G401.6 (cell line): ENCODE results near the gene DUSP1.

Experiments used
- FAIRE-seq: peaks from 2 replicates; lab custom pipeline; 2012; peaks lifted over from hg19 to GRCh38; lab: Jason Lieb, UNC

The DUSP1 gene

DNA sequence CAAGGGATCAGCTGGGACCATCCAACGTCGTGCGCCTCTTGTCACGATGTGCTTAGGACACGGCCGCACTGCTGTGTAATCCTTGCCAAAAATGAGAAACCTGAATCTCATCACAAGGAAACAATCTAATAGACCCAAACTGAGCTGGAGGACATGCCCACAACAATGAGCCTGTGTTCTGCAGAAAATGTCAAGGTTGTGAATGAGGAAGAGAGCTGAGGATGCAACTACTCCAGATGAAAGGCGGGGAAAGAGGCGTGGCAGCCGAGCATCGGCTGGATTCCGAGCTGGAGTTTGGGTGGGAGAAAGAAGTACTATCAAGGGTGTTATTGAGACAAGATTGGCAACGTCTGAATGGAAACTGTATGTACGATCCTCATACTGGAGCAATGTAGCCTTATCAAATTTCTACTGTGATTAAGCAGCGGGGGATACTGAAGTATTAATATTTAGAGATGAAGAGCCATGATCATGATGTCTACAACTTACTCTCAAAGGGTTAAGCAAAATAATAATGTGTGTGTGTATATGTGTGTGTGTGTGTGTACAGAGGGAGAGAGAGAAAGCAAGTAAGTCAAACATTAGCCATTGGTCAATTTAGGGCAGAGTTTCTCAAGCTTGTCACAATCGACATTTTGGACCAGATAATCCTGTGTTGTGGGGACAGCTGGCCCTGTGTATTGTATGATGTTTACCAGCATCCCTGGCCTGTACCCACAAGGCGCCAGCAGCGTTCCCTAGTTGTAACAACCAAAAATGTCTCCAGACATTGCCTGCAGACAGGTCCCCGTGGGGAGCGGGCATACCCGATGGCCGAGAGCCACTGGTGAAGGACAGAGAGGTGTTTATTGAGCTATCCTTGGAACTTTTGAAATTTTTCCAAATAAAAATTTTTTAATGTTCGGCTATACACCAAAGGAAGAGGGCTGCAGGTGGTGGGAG lies 46.5 kb downstream of the DUSP1 start:
- FAIRE-seq, result no peak

DNA sequence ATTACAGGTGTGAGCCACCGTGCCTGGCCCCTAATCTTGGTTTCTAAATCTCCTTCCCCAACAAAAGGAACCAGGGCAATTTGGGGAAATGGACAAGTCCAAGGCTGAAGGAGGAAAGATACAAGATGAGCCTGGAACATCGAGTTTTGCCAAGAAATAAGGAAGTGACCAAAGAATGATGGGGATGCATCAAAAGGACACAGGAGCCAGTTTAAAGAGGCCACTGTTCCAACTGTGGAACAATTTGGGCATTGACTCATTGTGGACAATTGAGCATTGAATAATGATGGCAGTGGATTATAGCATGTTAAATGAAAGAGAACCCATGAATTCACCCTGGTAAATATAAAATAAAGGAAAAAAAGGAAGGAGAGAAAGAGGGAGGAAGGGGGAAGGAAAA lies 47.5 kb downstream of the DUSP1 start:
- no peak for FAIRE-seq

DNA sequence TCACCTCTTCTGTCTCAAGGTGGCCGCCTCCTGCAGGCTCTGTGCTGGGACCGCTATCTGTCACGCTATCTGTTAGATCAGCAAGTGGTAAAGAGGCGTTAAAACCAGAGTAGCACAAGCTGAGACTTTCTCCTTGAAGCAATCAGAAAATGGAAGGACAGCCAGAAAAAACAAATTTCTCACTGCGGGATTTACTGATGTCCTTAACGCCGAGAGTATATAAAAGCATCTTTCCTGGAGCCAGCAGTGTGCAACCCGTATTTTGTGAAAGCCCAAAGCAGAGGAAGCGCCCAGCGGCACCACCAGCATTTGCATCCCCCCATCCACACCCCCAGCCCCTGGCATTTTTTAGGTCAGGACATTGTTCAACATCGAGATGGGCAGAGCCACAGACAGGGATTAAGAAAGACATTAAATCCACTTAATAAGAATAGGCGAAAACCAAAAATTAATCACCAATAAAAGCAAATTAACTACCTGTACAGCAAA lies 48.6 kb downstream of the DUSP1 start:
- no peak for FAIRE-seq

DNA sequence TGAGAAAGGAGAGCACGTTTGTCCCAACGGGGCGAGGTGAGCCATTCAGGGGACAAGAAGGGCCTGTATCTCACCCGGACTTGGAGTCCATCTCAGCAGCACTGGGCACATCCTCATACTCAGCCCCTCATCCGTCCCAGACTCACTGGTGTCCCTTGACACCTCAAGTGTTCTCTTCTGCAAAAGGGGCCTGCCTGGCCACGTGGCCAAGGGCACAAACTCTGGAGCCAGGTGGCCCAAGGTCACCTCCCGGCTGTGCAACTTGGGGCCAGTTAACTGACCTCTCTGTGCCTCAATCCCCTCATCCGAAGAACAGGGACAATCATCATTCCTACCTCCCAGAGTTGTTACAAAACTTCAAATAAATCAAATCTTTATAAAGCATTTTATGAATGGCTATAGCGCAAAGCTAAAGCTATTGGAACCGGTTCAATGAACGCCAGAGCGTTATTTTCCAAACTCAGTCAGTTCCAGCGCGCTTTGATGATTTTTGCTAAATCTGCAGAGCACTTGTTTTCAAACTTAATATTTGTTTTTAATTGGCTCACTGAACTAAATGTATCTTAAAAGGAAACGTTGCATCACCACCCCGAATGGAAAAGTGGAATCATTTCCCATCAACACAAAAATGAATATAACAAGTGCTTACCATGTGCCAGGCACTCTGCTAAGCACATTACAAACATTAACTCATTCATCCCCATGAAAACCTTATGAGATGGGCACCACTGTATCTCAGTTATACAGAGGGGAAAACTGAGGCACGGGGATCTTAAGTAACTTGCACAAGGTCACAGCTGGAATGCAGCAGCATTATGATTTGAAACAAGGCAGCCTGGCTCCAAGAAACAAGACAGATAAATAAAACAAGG lies 49.3 kb downstream of the DUSP1 start:
- no peak for FAIRE-seq

DNA sequence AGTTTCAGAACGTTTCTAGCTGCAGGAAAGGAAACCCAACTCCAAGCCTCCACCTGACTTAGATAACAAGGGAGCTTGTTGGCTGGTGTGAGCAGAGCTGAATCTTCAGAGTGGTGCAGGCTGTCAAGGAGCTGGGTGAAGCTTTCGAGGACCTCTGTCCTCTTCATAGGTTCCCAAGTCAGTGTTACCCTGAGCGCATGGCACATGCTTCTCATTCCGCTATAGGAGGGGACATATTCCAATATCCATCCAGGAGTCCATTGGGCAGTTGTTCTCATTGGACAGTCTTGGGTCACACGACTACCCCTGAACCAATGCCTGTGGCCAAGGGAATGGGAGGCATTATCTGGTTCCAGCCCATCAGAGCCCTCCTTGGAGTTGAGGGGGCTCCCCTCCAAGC lies 50.3 kb downstream of the DUSP1 start:
- FAIRE-seq, result no peak

DNA sequence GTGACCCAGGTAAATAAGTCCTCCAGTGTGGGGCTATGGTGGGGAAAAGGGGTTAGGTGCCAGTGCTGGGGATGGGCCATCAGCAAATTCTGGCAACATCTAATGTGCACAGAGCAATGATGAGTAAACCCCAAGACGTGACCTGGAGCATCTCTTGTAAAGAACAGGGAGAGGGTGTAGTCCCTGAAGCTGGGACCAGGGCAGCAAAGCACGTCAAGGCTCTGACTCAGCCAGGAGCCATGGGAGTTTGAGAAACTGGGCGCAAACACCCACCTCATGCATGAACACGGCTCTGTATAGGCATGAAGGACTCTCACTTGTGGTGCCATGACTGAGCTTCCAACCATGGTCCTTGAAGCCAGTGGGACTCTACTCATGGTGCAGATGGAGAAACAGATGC lies 51.8 kb downstream of the DUSP1 start:
- FAIRE-seq, result no peak

DNA sequence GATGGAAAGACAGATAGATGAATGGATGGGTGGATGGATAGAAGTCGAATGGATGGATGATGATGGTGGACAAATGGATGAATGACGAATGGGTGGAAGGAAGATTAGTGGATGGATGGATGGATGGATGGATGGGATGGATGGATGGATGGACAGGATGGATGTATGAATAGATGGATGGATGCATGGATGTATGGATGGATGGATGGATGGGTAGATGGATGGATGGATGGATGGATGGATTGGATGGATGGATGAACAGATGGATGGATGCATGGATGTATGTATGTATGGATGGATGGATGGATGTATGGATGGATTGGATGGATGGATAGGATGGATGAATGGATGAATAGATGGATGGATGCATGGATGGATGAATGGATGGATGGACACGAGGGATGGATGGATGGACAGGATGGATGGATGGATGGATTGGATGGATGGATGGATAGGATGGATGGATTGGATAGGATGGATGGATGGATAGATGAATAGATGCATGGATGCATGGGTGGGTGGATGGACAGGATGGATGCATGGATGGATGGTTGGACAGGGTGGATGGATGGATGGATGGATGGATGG lies 52.4 kb downstream of the DUSP1 start:
- FAIRE-seq, result no peak
